ENCODE data around the gene PECR. TPM values are rescaled to one million over a fixed set of nuclear protein-coding genes. Genes with fewer than 3 reads are reported as not detected.
A peak's percentile ranks its signal among the peaks of the same experiment; 100 is the strongest.

The PECR gene
- polyA plus RNA-seq, 4 donors = 10.7 to 52.2 (median 40.5) TPM

- no peak for DNase-seq (ENCODE audit: low read depth in 4 of 4, low spot score in 3 of 4)
Measured at GRCh38 chr2:216072473-216072872, 9.1 kb downstream of the PECR start.

- no peak for DNase-seq (ENCODE audit: low read depth in 4 of 4, low spot score in 3 of 4)
Measured at GRCh38 chr2:216071111-216071851, 10.3 kb downstream of the PECR start.

- DNase-seq (ENCODE audit: low read depth in 4 of 4, low spot score in 3 of 4) = no peak
Measured at GRCh38 chr2:216070195-216070594, 11.4 kb downstream of the PECR start.

- DNase-seq (ENCODE audit: low read depth in 4 of 4, low spot score in 3 of 4) = no peak
Measured at GRCh38 chr2:216069028-216069427, 12.6 kb downstream of the PECR start.

- DNase-seq (ENCODE audit: low read depth in 4 of 4, low spot score in 3 of 4) = no peak
Measured at GRCh38 chr2:216066230-216066629, 15.4 kb downstream of the PECR start.

GRCh38 chr2:216064665-216065064, 16.9 kb downstream of the PECR start:
- DNase-seq (ENCODE audit: low read depth in 4 of 4, low spot score in 3 of 4) = no peak

- DNase-seq (ENCODE audit: low read depth in 4 of 4, low spot score in 3 of 4) = no peak
Measured at GRCh38 chr2:216064014-216064630, 17.5 kb downstream of the PECR start.

GRCh38 chr2:216059233-216059834, 22.3 kb downstream of the PECR start:
- no peak for DNase-seq (ENCODE audit: low read depth in 4 of 4, low spot score in 3 of 4)

GRCh38 chr2:216057688-216058193, 23.9 kb downstream of the PECR start:
- peak in 2 of 4 donors; percentile 64 to 65 for DNase-seq (ENCODE audit: low read depth in 4 of 4, low spot score in 3 of 4)

- no peak for DNase-seq (ENCODE audit: low read depth in 4 of 4, low spot score in 3 of 4)
Measured at GRCh38 chr2:216056739-216057138, 24.9 kb downstream of the PECR start.

- peak in 1 of 4 donors; percentile 40 for DNase-seq (ENCODE audit: low read depth in 4 of 4, low spot score in 3 of 4)
Measured at GRCh38 chr2:216055680-216056079, 25.9 kb downstream of the PECR start.

- no peak for DNase-seq (ENCODE audit: low read depth in 4 of 4, low spot score in 3 of 4)
Measured at GRCh38 chr2:216052420-216052819, 29.2 kb downstream of the PECR start.

GRCh38 chr2:216051350-216051749, 30.3 kb downstream of the PECR start:
- DNase-seq (ENCODE audit: low read depth in 4 of 4, low spot score in 3 of 4) = no peak

GRCh38 chr2:216049452-216049851, 32.2 kb downstream of the PECR start:
- no peak for DNase-seq (ENCODE audit: low read depth in 4 of 4, low spot score in 3 of 4)

- no peak for DNase-seq (ENCODE audit: low read depth in 4 of 4, low spot score in 3 of 4)
Measured at GRCh38 chr2:216047397-216047796, 34.2 kb downstream of the PECR start.

- no peak for DNase-seq (ENCODE audit: low read depth in 4 of 4, low spot score in 3 of 4)
Measured at GRCh38 chr2:216044883-216045486, 36.6 kb downstream of the PECR start.

GRCh38 chr2:216043949-216044348, 37.7 kb downstream of the PECR start:
- DNase-seq (ENCODE audit: low read depth in 4 of 4, low spot score in 3 of 4) = no peak

- DNase-seq (ENCODE audit: low read depth in 4 of 4, low spot score in 3 of 4) = no peak
Measured at GRCh38 chr2:216041438-216041837, 40.2 kb downstream of the PECR start.

GRCh38 chr2:216039918-216040317, 41.7 kb downstream of the PECR start:
- DNase-seq (ENCODE audit: low read depth in 4 of 4, low spot score in 3 of 4) = no peak

GRCh38 chr2:216034065-216034464, 47.5 kb downstream of the PECR start:
- DNase-seq (ENCODE audit: low read depth in 4 of 4, low spot score in 3 of 4) = peak in 1 of 4 donors; percentile 63

GRCh38 chr2:216033403-216033802, 48.2 kb downstream of the PECR start:
- no peak for DNase-seq (ENCODE audit: low read depth in 4 of 4, low spot score in 3 of 4)

Measured in left renal pelvis (tissue), 4 donors.